K562 (cell line): ENCODE measurements around the gene ACAP3. TPM values are rescaled to one million over a fixed set of nuclear protein-coding genes. Genes with fewer than 3 reads are reported as not detected.

Source experiments
- JUND ChIP-seq, 2 experiments: IDR thresholded peaks; 2 replicates in 1 of 2; 3 replicates in 1 of 2; pipeline ENCODE4 v1.6.1; 2011; ENCODE audit warnings: borderline replicate concordance in 2 of 2, low read depth in 2 of 2, low read length in 2 of 2, improper control_type of control experiment in 1 of 2, missing biosample characterization in 1 of 2, missing genetic modification characterization in 1 of 2, missing genetic modification reagents in 1 of 2
- TAF1 ChIP-seq: IDR thresholded peaks from 2 replicates; pipeline ENCODE4 v1.6.1; 2011; ENCODE audit warnings: mild to moderate bottlenecking, low read length, moderate library complexity; ENCODE audit not compliant: insufficient read depth, control insufficient read depth, severe bottlenecking; ENCODE audit errors: extremely low read depth
- ZBTB40 ChIP-seq, 2 experiments: fragments of 450-650 bp in 1 of 2; sonication (generic) in 1 of 2; formaldehyde crosslinking in 1 of 2; IDR thresholded peaks; 2 replicates each; pipeline versions ENCODE4 v1.7.1 to v1.9.0; 2016 to 2022; ENCODE audit warnings: inconsistent platforms in 1 of 2, mild to moderate bottlenecking in 1 of 2, missing genetic modification reagents in 1 of 2
- polyA plus RNA-seq, 8 experiments: library from polyadenylated mRNA; depleted of rRNA in 4 of 8; stranded (reverse) in 5 of 8; unstranded in 3 of 8; fragments of >200 nt; fragmentation: Nextera tagmentation in 2 of 8; fragmentation: Illumina TruSeq in 1 of 8; extraction: Ambion mirVana in 2 of 8; extraction: Trizol in 1 of 8; gene quantifications; 2 replicates each; pipeline versions ENCODE4 v1.2.1 to v1.2.3, GENCODE V29; 2011 to 2014; ENCODE audit warnings: inconsistent platforms in 1 of 8, missing spikeins in 1 of 8
- total RNA-seq, 7 experiments: library from RNA; depleted of rRNA in 6 of 7; stranded (reverse); fragments of >200 nt in 6 of 7; fragmentation: Illumina TruSeq in 2 of 7; extraction: Trizol in 2 of 7; gene quantifications; 2 replicates each; pipeline versions ENCODE4 v1.2.1 to v1.2.3, GENCODE V29; 2011 to 2021; ENCODE audit warnings: low replicate concordance in 1 of 7
- TF ChIP-seq, protein P1 (sequence below): fragments of 450-650 bp; IDR thresholded peaks from 2 replicates; pipeline ENCODE4 v1.6.1; 2016; ENCODE audit warnings: mild to moderate bottlenecking, moderate library complexity

The ACAP3 gene
- total and polyA plus RNA-seq, 9 of the 15 experiments (the other 6 are each of a cell fraction or from before 2014, with no cell fraction given), result 0.01 to 49.0 (median 12.0) TPM

GRCh38 chr1:1253972-1254666 is 53.6 kb downstream of the ACAP3 start (continued):
- no peak for TF ChIP-seq ZBTB40 (IDR thresholded peaks at IDR 0.05)
- TF ChIP-seq ZBTB40 (CRISPR knock-in tag; IDR thresholded peaks at IDR 0.05), result no peak
- TF ChIP-seq, protein P1, sequence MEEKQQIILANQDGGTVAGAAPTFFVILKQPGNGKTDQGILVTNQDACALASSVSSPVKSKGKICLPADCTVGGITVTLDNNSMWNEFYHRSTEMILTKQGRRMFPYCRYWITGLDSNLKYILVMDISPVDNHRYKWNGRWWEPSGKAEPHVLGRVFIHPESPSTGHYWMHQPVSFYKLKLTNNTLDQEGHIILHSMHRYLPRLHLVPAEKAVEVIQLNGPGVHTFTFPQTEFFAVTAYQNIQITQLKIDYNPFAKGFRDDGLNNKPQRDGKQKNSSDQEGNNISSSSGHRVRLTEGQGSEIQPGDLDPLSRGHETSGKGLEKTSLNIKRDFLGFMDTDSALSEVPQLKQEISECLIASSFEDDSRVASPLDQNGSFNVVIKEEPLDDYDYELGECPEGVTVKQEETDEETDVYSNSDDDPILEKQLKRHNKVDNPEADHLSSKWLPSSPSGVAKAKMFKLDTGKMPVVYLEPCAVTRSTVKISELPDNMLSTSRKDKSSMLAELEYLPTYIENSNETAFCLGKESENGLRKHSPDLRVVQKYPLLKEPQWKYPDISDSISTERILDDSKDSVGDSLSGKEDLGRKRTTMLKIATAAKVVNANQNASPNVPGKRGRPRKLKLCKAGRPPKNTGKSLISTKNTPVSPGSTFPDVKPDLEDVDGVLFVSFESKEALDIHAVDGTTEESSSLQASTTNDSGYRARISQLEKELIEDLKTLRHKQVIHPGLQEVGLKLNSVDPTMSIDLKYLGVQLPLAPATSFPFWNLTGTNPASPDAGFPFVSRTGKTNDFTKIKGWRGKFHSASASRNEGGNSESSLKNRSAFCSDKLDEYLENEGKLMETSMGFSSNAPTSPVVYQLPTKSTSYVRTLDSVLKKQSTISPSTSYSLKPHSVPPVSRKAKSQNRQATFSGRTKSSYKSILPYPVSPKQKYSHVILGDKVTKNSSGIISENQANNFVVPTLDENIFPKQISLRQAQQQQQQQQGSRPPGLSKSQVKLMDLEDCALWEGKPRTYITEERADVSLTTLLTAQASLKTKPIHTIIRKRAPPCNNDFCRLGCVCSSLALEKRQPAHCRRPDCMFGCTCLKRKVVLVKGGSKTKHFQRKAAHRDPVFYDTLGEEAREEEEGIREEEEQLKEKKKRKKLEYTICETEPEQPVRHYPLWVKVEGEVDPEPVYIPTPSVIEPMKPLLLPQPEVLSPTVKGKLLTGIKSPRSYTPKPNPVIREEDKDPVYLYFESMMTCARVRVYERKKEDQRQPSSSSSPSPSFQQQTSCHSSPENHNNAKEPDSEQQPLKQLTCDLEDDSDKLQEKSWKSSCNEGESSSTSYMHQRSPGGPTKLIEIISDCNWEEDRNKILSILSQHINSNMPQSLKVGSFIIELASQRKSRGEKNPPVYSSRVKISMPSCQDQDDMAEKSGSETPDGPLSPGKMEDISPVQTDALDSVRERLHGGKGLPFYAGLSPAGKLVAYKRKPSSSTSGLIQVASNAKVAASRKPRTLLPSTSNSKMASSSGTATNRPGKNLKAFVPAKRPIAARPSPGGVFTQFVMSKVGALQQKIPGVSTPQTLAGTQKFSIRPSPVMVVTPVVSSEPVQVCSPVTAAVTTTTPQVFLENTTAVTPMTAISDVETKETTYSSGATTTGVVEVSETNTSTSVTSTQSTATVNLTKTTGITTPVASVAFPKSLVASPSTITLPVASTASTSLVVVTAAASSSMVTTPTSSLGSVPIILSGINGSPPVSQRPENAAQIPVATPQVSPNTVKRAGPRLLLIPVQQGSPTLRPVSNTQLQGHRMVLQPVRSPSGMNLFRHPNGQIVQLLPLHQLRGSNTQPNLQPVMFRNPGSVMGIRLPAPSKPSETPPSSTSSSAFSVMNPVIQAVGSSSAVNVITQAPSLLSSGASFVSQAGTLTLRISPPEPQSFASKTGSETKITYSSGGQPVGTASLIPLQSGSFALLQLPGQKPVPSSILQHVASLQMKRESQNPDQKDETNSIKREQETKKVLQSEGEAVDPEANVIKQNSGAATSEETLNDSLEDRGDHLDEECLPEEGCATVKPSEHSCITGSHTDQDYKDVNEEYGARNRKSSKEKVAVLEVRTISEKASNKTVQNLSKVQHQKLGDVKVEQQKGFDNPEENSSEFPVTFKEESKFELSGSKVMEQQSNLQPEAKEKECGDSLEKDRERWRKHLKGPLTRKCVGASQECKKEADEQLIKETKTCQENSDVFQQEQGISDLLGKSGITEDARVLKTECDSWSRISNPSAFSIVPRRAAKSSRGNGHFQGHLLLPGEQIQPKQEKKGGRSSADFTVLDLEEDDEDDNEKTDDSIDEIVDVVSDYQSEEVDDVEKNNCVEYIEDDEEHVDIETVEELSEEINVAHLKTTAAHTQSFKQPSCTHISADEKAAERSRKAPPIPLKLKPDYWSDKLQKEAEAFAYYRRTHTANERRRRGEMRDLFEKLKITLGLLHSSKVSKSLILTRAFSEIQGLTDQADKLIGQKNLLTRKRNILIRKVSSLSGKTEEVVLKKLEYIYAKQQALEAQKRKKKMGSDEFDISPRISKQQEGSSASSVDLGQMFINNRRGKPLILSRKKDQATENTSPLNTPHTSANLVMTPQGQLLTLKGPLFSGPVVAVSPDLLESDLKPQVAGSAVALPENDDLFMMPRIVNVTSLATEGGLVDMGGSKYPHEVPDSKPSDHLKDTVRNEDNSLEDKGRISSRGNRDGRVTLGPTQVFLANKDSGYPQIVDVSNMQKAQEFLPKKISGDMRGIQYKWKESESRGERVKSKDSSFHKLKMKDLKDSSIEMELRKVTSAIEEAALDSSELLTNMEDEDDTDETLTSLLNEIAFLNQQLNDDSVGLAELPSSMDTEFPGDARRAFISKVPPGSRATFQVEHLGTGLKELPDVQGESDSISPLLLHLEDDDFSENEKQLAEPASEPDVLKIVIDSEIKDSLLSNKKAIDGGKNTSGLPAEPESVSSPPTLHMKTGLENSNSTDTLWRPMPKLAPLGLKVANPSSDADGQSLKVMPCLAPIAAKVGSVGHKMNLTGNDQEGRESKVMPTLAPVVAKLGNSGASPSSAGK, result no peak
- TF ChIP-seq TAF1, result no peak
- no peak for TF ChIP-seq JUND (IDR thresholded peaks at IDR 0.05; ENCODE audit: borderline replicate concordance, low read depth, low read length)
- TF ChIP-seq JUND (tag; IDR thresholded peaks at IDR 0.05; ENCODE audit: borderline replicate concordance, low read depth, low read length), result no peak
